Measurements from ENCODE around the gene ATP5PO. TPM values are rescaled to one million over a fixed set of nuclear protein-coding genes. Genes with fewer than 3 reads are reported as not detected.

The ATP5PO gene
- total and polyA plus RNA-seq, 2 of the 13 experiments (the other 11 are each of a cell fraction or from before 2014, with no cell fraction given) = 256 to 297 TPM

- H3K4me2 ChIP-seq (ENCODE audit: low read depth, low read length) = no peak overlapping the region
- no peaks in the 10 kb centered on the region for H3K36me3 ChIP-seq (replicated peaks in 1 of 2; ENCODE audit: control insufficient read depth in 1 of 2, insufficient read depth in 2 of 2, low read length in 2 of 2)
- FAIRE-seq = no peak
- CTCF ChIA-PET (ENCODE audit: low intra/inter-chr PET ratio, low total read pairs) = no interaction called here
- H3K27me3 ChIP-seq (ENCODE audit: control insufficient read depth in 1 of 2, insufficient read depth in 2 of 2, low read length in 2 of 2) = peaks cover 0 to 4% of the 10 kb centered on the region in 2 experiments; a peak in 1 of 5 replicates
- H2AFZ ChIP-seq (ENCODE audit: low read length) = no peak overlapping the region
- no peak overlapping the region for H3K4me3 ChIP-seq (replicated peaks in 1 of 3; ENCODE audit: insufficient read depth in 1 of 3, low read depth in 2 of 3, low read length in 3 of 3)
- no peak for TF ChIP-seq SMAD9 (CRISPR knock-in tag; IDR thresholded peaks at IDR 0.05)
- TF ChIP-seq, protein P1, sequence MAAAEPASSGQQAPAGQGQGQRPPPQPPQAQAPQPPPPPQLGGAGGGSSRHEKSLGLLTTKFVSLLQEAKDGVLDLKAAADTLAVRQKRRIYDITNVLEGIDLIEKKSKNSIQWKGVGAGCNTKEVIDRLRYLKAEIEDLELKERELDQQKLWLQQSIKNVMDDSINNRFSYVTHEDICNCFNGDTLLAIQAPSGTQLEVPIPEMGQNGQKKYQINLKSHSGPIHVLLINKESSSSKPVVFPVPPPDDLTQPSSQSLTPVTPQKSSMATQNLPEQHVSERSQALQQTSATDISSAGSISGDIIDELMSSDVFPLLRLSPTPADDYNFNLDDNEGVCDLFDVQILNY (CRISPR knock-in tag; conservative IDR thresholded peaks at IDR 0.05) = no peak
- TF ChIP-seq, protein P2, sequence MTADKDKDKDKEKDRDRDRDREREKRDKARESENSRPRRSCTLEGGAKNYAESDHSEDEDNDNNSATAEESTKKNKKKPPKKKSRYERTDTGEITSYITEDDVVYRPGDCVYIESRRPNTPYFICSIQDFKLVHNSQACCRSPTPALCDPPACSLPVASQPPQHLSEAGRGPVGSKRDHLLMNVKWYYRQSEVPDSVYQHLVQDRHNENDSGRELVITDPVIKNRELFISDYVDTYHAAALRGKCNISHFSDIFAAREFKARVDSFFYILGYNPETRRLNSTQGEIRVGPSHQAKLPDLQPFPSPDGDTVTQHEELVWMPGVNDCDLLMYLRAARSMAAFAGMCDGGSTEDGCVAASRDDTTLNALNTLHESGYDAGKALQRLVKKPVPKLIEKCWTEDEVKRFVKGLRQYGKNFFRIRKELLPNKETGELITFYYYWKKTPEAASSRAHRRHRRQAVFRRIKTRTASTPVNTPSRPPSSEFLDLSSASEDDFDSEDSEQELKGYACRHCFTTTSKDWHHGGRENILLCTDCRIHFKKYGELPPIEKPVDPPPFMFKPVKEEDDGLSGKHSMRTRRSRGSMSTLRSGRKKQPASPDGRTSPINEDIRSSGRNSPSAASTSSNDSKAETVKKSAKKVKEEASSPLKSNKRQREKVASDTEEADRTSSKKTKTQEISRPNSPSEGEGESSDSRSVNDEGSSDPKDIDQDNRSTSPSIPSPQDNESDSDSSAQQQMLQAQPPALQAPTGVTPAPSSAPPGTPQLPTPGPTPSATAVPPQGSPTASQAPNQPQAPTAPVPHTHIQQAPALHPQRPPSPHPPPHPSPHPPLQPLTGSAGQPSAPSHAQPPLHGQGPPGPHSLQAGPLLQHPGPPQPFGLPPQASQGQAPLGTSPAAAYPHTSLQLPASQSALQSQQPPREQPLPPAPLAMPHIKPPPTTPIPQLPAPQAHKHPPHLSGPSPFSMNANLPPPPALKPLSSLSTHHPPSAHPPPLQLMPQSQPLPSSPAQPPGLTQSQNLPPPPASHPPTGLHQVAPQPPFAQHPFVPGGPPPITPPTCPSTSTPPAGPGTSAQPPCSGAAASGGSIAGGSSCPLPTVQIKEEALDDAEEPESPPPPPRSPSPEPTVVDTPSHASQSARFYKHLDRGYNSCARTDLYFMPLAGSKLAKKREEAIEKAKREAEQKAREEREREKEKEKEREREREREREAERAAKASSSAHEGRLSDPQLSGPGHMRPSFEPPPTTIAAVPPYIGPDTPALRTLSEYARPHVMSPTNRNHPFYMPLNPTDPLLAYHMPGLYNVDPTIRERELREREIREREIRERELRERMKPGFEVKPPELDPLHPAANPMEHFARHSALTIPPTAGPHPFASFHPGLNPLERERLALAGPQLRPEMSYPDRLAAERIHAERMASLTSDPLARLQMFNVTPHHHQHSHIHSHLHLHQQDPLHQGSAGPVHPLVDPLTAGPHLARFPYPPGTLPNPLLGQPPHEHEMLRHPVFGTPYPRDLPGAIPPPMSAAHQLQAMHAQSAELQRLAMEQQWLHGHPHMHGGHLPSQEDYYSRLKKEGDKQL (CRISPR knock-in tag; IDR thresholded peaks at IDR 0.05; ENCODE audit: low read depth) = no peak
- no peak overlapping the region for H3K9ac ChIP-seq (ENCODE audit: insufficient read depth, low read depth, low read length)
- no peak for ATAC-seq
- no TSS peak for BruUV-seq (replicated peaks)
- POLR2A ChIA-PET = no interaction called here
- no peak overlapping the region for H3K27ac ChIP-seq (ENCODE audit: extremely low read length, insufficient read depth, low read length)
- peaks cover 14% of the 10 kb centered on the region for H3K4me1 ChIP-seq (ENCODE audit: insufficient read depth, low read length)
- WGBS (ENCODE audit: low lambda C conversion rate) = 46% methylated on average over 6 of the region's 6 CpGs
- H3K9me3 ChIP-seq (ENCODE audit: low read length) = no peaks in the 10 kb centered on the region
- H4K20me1 ChIP-seq (ENCODE audit: insufficient read depth, low read length) = no peaks in the 10 kb centered on the region
- no peak for DNase-seq (ENCODE audit: low spot score)
- in situ Hi-C loops (cut with HindIII; ENCODE audit: extremely low pct_ligation_motif_present, low pct_unique_long_range_greater_than_20kb) (no loop called here), intact Hi-C loops (cut with micrococcal nuclease; ENCODE audit: unreplicated experiment) (no loop called here)
- no peaks in the 10 kb centered on the region for H3K79me2 ChIP-seq (ENCODE audit: insufficient read depth, low read length)
Observed at GRCh38 chr21:33878824-33879223, 36.8 kb downstream of the ATP5PO start.
